HL-60/S4 (cell line): ENCODE data around the gene MVB12B.

Source experiments
- in situ Hi-C: fragments of 300-500 bp; cut with MboI; formaldehyde crosslinking; loops from 2 replicates; pipeline ENCODE4 v1.14.3; 2022; ENCODE audit warnings: low sequenced_read_pairs

MVB12B gene

DNA sequence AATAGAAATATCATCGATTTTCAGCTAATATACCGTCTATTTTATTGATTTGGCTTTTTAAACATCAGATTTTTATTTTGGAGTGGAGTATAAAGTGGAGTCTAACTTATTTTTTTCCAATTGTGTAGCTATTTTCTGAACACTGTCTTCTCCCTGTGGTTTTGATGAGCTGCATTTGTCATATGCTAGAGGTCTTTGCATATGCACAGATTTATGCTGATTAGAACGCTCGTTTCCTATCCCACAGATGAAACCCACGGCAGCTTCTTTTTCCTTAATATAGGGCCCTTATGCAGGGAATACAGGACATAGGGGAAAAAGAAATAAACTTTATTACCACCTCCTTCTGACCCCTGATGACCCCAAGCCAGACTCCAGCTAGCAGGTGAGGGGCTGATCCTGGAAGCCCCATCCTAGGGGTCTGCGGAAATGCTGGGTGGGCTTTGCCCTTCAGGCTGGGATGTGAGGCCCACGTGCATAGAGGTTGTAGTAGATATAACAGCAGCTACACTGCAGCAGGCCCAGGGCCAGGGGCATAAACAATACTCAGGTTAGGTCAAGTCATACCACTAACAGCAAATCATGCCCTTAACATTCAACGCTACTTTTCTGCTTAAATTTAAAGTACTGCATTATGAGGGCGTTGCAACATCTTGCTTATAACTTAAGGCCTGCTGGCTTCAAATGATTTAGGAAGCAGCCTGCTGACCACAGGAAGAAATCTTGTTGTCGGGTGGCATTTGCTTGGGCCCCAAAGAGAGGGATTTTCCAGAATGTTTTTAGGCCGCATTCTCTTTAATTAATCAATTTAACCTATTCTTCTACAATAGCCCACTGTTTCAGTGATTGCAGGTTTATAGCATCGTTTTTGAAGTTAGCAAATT is 28.5 kb downstream of the MVB12B start:
- in situ Hi-C loops = no loop called here

- in situ Hi-C loops = no loop called here
These were observed 30.4 kb downstream of the MVB12B start for GRCh38 chr9:126357074-126357473.

- in situ Hi-C loops = no loop called here
These were observed 33.4 kb downstream of the MVB12B start for GRCh38 chr9:126360073-126360472.

GRCh38 chr9:126361810-126362238 is 35.2 kb downstream of the MVB12B start:
- in situ Hi-C loops = no loop called here

DNA sequence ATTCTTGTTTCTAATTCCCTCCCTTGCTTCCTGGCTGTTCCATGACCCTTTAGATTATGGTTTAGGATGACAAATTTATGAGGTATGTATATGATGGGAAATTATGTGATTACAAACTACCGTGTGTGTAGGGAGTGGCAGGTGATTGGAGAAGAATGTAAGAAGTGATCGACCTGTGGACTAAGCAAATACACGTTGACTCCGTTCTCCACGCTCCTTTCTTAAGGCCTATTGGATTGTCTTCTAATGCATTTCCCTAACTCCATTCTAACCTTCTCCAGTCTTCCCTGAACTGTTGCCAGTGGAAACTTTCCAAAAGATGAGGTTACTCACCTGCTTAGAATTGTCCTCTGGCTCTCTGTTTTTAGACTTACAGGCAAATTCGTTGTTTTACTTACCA is 36.6 kb downstream of the MVB12B start:
- in situ Hi-C loops = no loop called here

DNA sequence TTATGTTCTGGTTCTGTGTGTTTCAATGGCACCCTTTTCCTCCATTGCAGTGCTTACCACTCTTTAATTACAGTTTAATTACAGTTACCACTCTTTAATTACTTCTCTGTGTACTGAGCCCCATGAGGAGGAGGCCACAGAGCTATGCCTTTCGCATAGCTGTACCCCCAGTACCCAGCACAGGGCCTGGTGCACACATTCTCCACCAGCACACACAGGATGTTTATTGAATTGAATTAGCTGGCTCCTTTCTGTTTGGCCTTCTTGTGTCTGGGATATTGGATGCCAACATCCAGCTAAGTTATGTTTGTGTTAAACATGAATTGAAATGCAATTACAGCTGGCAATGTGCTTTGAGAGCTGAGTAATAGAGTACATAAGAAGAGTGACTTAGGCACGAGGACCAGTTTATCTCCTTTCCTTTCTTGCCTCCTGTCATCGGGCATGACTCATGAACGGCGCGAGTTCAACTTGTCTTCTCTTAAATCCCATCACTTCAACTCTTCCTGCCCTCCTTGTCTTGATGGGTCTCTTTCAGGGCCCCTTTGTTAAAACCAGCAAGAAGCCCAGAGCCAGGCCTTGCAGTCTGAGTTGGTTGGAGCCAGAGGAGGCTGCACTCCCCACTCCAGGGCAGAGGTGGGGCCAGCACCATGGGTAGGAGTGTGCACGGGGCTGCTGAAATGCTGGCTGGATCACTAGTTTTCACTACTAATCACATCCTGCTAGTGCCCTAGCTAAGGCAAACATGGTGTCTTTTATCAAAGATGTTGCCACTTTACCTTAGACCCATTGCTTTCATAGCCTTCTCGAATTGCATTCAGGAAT is 37.4 kb downstream of the MVB12B start:
- in situ Hi-C loops = no loop called here

DNA sequence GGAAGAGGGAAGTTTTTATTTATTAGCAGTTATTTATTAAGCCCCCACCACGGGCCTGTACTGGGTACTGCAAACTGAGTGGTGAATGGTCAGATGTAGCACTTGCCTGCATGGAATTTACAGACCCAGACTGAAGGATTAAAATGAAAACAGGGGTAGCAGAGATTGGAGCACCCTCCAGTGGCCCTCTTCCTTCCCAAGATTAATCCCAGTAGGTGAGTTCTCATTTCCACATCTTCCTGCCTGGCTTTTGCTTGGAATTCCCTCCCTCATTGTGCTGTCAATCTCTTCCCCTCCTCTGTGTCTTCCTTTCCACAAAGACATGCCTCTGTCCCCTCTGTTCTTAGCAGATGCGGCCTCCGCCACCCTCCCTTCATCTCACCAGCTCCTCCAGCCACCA is 39.2 kb downstream of the MVB12B start:
- in situ Hi-C loops = no loop called here

- in situ Hi-C loops = no loop called here
These were observed 39.9 kb downstream of the MVB12B start for GRCh38 chr9:126366366-126367011.

DNA sequence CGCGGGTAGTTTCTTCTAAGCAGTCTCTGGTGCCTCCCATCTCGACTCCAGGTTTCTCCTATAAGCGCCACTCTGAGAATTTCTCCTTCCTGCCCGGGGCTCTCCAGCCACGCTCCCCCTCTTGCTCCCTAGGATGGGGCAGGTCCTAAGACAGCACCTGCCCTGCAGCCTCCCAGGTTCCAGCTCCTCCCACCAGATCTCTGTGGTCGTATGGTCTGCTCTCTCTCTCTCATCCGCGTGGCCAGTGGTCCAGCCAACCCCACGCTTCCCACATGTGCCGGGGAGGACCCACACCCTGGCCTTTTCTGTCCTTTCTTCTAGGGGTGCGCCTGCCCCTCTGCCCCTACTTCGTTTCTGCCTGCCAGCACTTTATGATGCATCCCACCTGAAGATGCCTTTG is 40.5 kb downstream of the MVB12B start:
- in situ Hi-C loops = no loop called here

- in situ Hi-C loops = no loop called here
These were observed 41.0 kb downstream of the MVB12B start for GRCh38 chr9:126367616-126368015.

- in situ Hi-C loops = no loop called here
These were observed 41.4 kb downstream of the MVB12B start for GRCh38 chr9:126368020-126368419.

DNA sequence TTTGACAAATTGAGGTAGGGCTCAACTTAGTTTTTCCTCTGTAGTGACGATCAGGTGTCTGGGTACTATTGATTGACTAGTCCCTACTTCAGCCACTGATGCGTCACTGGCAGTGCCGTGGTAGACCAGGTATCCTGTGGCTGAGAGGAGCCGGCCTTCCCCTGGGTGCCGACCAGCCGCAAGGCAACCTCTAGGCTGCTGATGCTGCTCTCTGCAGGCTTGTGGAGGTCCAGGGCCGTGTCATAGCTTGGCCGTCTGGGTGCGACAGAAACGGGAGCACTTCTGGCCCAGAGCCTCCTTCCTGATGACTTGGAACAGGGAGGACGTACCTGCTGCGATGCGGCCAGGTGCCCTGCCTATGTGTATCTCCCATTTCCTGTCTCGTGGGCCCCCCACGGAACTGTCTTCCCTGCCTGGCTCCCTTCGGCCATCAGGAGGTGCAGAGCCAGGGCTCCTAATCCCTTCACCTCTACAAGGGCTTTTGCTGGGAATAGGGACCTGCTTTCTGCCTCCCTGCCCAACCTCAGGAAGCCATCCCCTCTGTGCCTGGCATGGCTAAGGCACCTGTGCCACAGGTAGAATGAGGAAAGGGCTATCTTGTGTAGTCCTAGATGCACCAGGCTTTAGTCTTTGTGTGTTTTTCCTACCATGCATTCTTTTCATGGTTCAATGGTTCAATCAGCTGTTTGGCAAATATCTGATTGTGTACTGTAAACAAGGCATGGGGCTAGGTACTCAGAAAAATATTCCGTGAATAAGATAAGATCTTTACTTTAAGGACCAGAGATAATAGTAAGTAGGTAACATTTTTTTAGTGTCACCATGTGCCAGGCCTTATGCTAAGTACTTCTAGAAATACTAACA is 44.6 kb downstream of the MVB12B start:
- in situ Hi-C loops = no loop called here

DNA sequence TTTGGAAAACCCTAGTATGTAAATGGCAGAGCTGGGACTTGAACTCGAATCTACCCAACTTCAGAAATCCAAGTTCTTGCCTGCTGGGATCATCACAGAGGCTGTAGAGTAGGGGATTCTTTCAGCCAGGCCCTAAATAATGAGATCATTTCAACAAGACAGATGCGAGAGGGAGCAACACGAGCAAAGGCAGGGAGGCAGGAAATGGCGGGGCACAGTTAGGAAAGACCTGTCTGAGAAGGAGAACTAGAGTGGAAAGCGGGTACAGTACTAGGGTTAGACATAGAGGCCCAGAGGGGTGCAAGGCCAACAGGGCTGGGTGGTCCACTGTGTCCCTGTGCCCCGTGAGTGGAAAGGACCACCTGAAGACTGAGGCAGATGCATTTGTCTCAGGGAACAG is 46.1 kb downstream of the MVB12B start:
- in situ Hi-C loops = no loop called here

GRCh38 chr9:126373241-126373640 is 46.6 kb downstream of the MVB12B start:
- in situ Hi-C loops = no loop called here

DNA sequence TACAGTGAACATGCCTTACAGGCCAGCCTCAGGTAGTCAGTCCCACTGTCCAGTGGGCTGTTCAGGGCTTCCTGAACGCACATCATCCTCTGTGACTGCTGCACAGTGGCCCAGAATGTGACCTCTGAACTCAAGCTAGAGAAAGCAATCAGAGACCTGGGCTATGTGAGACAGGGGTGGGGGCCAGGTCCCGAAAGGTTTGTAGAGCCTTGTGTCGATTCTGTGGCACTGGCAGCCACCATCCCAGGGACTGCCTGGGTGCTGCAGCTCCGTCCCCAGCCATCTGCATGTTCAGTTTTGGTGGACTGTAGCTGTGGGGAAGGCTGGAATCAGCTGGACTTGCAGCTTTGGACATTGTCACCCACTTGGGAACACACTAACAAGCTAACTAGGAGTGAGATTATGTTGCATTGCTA is 47.7 kb downstream of the MVB12B start:
- in situ Hi-C loops = no loop called here

- in situ Hi-C loops = no loop called here
These were observed 48.8 kb downstream of the MVB12B start for GRCh38 chr9:126375386-126375785.

GRCh38 chr9:126376311-126377175 is 49.9 kb downstream of the MVB12B start:
- in situ Hi-C loops = no loop called here

GRCh38 chr9:126377176-126377509 is 50.5 kb downstream of the MVB12B start:
- in situ Hi-C loops = no loop called here

GRCh38 chr9:126377536-126377935 is 50.9 kb downstream of the MVB12B start:
- in situ Hi-C loops = no loop called here

DNA sequence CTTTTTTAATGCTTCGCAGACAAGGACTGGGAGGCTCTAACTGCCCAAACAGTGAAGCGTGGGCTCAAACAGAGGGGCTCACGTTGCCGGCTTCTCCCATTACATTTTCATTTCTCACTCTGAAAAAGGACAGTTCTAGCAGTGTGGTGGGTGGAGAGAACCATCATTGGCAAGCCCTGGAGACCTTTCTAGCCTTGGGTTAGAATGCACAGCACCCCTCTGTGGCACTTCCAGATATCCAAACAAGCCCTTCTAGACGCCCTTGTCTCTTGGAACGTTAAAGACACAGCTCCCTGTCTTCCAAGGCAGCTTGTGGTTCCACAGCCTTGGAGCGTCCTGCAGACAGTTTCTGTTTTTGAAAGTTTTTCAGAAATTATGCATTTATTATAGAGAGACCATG is 52.1 kb downstream of the MVB12B start:
- in situ Hi-C loops = no loop called here
